Panc1 (cell line): Measurements from ENCODE around the gene CHAF1A.

Source experiments
- CTCF ChIP-seq: fragments of 450-650 bp; IDR thresholded peaks from 2 replicates; pipeline ENCODE4 v1.5.1; 2017; ENCODE audit warnings: mild to moderate bottlenecking
- POLR2AphosphoS5 ChIP-seq: IDR thresholded peaks from 2 replicates; pipeline ENCODE4 v1.6.1; 2012; ENCODE audit warnings: mild to moderate bottlenecking, low read depth, low read length, moderate library complexity
- SIN3A ChIP-seq: IDR thresholded peaks from 2 replicates; pipeline ENCODE4 v1.6.1; 2012; ENCODE audit warnings: low read depth, mild to moderate bottlenecking, low read length, moderate library complexity, borderline replicate concordance; ENCODE audit not compliant: insufficient read depth
- TCF7L2 ChIP-seq: IDR thresholded peaks from 2 replicates; pipeline ENCODE4 v1.6.1; 2011; ENCODE audit warnings: mild to moderate bottlenecking, low read depth, low read length, inconsistent platforms
- TF ChIP-seq, protein P1 (sequence below), 2 experiments: IDR thresholded peaks; 2 replicates each; pipeline ENCODE4 v1.6.1; 2011 to 2012; ENCODE audit warnings: low read depth in 2 of 2, control low read depth in 1 of 2, low read length in 1 of 2, mild to moderate bottlenecking in 1 of 2, moderate library complexity in 1 of 2; ENCODE audit not compliant: insufficient read depth in 1 of 2

DNA sequence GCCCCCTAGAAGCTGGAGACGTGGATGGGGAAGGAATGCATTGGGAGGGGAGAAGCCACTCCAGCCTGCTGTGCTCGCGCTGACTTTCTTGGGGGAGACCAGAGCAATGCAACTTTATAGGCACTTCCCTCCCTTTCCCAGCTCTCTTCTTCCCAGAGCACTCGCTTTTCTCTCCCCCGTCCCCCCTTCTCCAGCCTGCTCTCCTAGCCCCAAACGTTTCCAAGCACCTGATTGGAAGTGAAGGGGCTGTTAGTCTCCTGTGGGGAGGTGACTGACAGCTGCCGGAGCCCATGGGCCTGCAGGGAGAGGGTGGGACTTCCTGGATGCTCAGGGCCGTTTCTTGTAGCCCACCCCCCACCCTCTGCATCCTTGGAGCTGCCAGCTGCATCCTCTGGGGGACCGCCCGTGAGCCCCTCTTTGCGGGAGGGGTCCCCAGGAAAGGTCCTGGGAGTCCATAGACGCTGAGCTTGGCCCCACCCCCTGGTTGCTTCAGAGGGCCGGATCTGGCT, 72.1 kb downstream of the CHAF1A start:
- no peak for TF ChIP-seq CTCF
- TF ChIP-seq POLR2AphosphoS5 = no peak
- TF ChIP-seq, protein P1, sequence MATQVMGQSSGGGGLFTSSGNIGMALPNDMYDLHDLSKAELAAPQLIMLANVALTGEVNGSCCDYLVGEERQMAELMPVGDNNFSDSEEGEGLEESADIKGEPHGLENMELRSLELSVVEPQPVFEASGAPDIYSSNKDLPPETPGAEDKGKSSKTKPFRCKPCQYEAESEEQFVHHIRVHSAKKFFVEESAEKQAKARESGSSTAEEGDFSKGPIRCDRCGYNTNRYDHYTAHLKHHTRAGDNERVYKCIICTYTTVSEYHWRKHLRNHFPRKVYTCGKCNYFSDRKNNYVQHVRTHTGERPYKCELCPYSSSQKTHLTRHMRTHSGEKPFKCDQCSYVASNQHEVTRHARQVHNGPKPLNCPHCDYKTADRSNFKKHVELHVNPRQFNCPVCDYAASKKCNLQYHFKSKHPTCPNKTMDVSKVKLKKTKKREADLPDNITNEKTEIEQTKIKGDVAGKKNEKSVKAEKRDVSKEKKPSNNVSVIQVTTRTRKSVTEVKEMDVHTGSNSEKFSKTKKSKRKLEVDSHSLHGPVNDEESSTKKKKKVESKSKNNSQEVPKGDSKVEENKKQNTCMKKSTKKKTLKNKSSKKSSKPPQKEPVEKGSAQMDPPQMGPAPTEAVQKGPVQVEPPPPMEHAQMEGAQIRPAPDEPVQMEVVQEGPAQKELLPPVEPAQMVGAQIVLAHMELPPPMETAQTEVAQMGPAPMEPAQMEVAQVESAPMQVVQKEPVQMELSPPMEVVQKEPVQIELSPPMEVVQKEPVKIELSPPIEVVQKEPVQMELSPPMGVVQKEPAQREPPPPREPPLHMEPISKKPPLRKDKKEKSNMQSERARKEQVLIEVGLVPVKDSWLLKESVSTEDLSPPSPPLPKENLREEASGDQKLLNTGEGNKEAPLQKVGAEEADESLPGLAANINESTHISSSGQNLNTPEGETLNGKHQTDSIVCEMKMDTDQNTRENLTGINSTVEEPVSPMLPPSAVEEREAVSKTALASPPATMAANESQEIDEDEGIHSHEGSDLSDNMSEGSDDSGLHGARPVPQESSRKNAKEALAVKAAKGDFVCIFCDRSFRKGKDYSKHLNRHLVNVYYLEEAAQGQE (IDR thresholded peaks at IDR 0.05; ENCODE audit: insufficient read depth in 1 of 2, low read depth in 2 of 2, low read length in 1 of 2) = no peak
- no peak for TF ChIP-seq SIN3A
- no peak for TF ChIP-seq TCF7L2
